Activated B cell treated with CpG ODN at 0.5 μM for 24 hours (primary cell): ENCODE data around the gene CTCF. TPM values are rescaled to one million over a fixed set of nuclear protein-coding genes. Genes with fewer than 3 reads are reported as not detected.

Source experiments
- ATAC-seq: fragments of 200-7000 bp; cut with Tn5 transposase; one replicate; pipeline ENCODE4 v1.10.0; 2021; ENCODE audit warnings: low read depth, mild to moderate bottlenecking, moderate library complexity
- CTCF ChIA-PET: fragments of 350-600 bp; sonication (Branson Sonifier 250); formaldehyde crosslinking; loops from one replicate; lab custom pipeline; 2021; ENCODE audit warnings: antibody characterized with exemption; lab: Charles Lee
- POLR2A ChIA-PET: fragments of 350-600 bp; sonication (Branson Sonifier 250); formaldehyde crosslinking; loops from one replicate; lab custom pipeline; 2021; ENCODE audit warnings: antibody characterized with exemption; lab: Charles Lee
- DNase-seq: peaks from one replicate; pipeline ENCODE4 v3.0.0; 2022
- H3K27ac Mint-ChIP-seq: one replicate; pipeline ENCODE4 v1.8.0; 2020; ENCODE audit warnings: mixed read lengths
- H3K27me3 Mint-ChIP-seq: one replicate; pipeline ENCODE4 v1.8.0; 2021; ENCODE audit warnings: mixed read lengths
- H3K36me3 Mint-ChIP-seq: one replicate; pipeline ENCODE4 v1.8.0; 2021; ENCODE audit warnings: low read depth, mixed read lengths
- H3K4me1 Mint-ChIP-seq: one replicate; pipeline ENCODE4 v1.8.0; 2021; ENCODE audit warnings: mixed read lengths
- H3K4me3 Mint-ChIP-seq: one replicate; pipeline ENCODE4 v1.8.0; 2020; ENCODE audit warnings: mild to moderate bottlenecking, mixed read lengths
- H3K9me3 Mint-ChIP-seq: one replicate; pipeline ENCODE4 v1.8.0; 2020; ENCODE audit warnings: mixed read lengths
- CTCF ChIP-seq: fragments of 200-600 bp; IDR thresholded peaks from one replicate; pipeline ENCODE4 v1.8.0; 2022; ENCODE audit warnings: antibody characterized with exemption, mild to moderate bottlenecking
- intact Hi-C: fragments of 100-400 bp; cut with micrococcal nuclease; formaldehyde crosslinking; loops from one replicate; pipeline ENCODE4 v1.15.1; 2024
- total RNA-seq: library from RNA; stranded (reverse); gene quantifications from 2 replicates; pipeline ENCODE4 v1.2.3, GENCODE V29; 2022

Gene CTCF
- total RNA-seq, 1 donor from 2014 or later = 59.6 TPM

GRCh38 chr16:67549936-67550335, 12.4 kb upstream of the CTCF start:
- no peak overlapping the region for H3K4me3 Mint-ChIP-seq
- DNase-seq = no peak
- H3K4me1 Mint-ChIP-seq = peaks cover 87% of the 10 kb centered on the region
- ChIA-PET POLR2A (interaction anchor here (5.9 kb wide), 1 partner anchor 12 kb away, joined by 52 read pairs; the partner anchor contains the start of gene CTCF), CTCF (interaction anchor here (3.6 to 10.6 kb wide), 2 partner anchors 15 to 95 kb away, joined by 16 to 200 read pairs; partner anchors contain the start of genes CARMIL2 and CTCF)
- peak overlapping the region; percentile 95 for H3K27ac Mint-ChIP-seq
- no peak for TF ChIP-seq CTCF
- intact Hi-C loops = no loop called here
- no peaks in the 10 kb centered on the region for H3K27me3 Mint-ChIP-seq
- H3K9me3 Mint-ChIP-seq = no peaks in the 10 kb centered on the region
- ATAC-seq = no peak
- H3K36me3 Mint-ChIP-seq = peaks cover 43% of the 10 kb centered on the region

- ATAC-seq = no peak
- H3K4me1 Mint-ChIP-seq = peaks cover 93% of the 10 kb centered on the region
- peak overlapping the region; percentile 96 for H3K27ac Mint-ChIP-seq
- ChIA-PET POLR2A (interaction anchor here (0.6 to 5.9 kb wide), 4 partner anchors 11 to 109 kb away, joined by 3 to 52 read pairs (median 14); partner anchors contain the start of genes ACD and CTCF), CTCF (interaction anchor here (0.9 to 10.6 kb wide), 3 partner anchors 14 to 94 kb away, joined by 3 to 200 read pairs (median 16); partner anchors contain the start of genes CARMIL2 and CTCF)
- DNase-seq = no peak
- H3K9me3 Mint-ChIP-seq = no peaks in the 10 kb centered on the region
- no peak overlapping the region for H3K4me3 Mint-ChIP-seq
- intact Hi-C loops = no loop called here
- no peak for TF ChIP-seq CTCF
- peaks cover 37% of the 10 kb centered on the region for H3K36me3 Mint-ChIP-seq
- no peaks in the 10 kb centered on the region for H3K27me3 Mint-ChIP-seq
Observed at GRCh38 chr16:67551091-67551490, 11.2 kb upstream of the CTCF start.

- Mint-ChIP-seq H3K36me3 (peaks cover 28% of the 10 kb centered on the region), H3K27ac (peak overlapping the region; percentile 96), H3K4me3 (peak overlapping the region; percentile 70), H3K27me3 (no peaks in the 10 kb centered on the region), H3K9me3 (no peaks in the 10 kb centered on the region), H3K4me1 (peaks cover 92% of the 10 kb centered on the region)
- POLR2A ChIA-PET = interaction anchor here (0.6 to 5.9 kb wide), 7 partner anchors 8 to 108 kb away, joined by 3 to 52 read pairs (median 5); partner anchors contain the start of genes ACD and CTCF
- CTCF ChIA-PET = interaction anchor here (1.5 to 10.6 kb wide), 3 partner anchors 13 to 93 kb away, joined by 4 to 200 read pairs (median 16); partner anchors contain the start of genes CARMIL2 and CTCF
- intact Hi-C loops = loop anchor here (1.0 kb wide), 1 partner anchor 10 kb away; the partner anchor contains the start of gene CTCF
- DNase-seq = no peak
- no peak for ATAC-seq
- no peak for TF ChIP-seq CTCF
Observed at GRCh38 chr16:67551972-67552371, 10.4 kb upstream of the CTCF start.

GRCh38 chr16:67552476-67552875, 9.8 kb upstream of the CTCF start:
- Mint-ChIP-seq H3K4me3 (peak overlapping the region; percentile 70), H3K27ac (peak overlapping the region; percentile 96), H3K27me3 (no peaks in the 10 kb centered on the region), H3K36me3 (peaks cover 28% of the 10 kb centered on the region), H3K4me1 (peaks cover 91% of the 10 kb centered on the region), H3K9me3 (no peaks in the 10 kb centered on the region)
- ChIA-PET CTCF (interaction anchor here (1.5 to 10.6 kb wide), 3 partner anchors 13 to 92 kb away, joined by 4 to 200 read pairs (median 16); partner anchors contain the start of genes CARMIL2 and CTCF), POLR2A (interaction anchor here (0.6 to 5.9 kb wide), 7 partner anchors 9 to 140 kb away, joined by 3 to 52 read pairs (median 5); partner anchors contain the start of gene CTCF)
- no peak for ATAC-seq
- DNase-seq = no peak
- no peak for TF ChIP-seq CTCF
- intact Hi-C loops = loop anchor here (1.0 kb wide), 1 partner anchor 10 kb away; the partner anchor contains the start of gene CTCF

GRCh38 chr16:67555795-67556212, 6.5 kb upstream of the CTCF start:
- peak overlapping the region; percentile 70 for H3K4me3 Mint-ChIP-seq
- H3K27me3 Mint-ChIP-seq = no peaks in the 10 kb centered on the region
- peaks cover 19% of the 10 kb centered on the region for H3K36me3 Mint-ChIP-seq
- H3K27ac Mint-ChIP-seq = peak overlapping the region; percentile 90
- no peaks in the 10 kb centered on the region for H3K9me3 Mint-ChIP-seq
- ChIA-PET CTCF (interaction anchor here (0.8 to 3.3 kb wide), 5 partner anchors 8 to 89 kb away, joined by 3 to 34 read pairs (median 5); partner anchors contain the start of gene CARMIL2), POLR2A (interaction anchor here (0.9 to 3.1 kb wide), 10 partner anchors 8 to 105 kb away, joined by 3 to 29 read pairs (median 6); partner anchors contain the start of genes ACD, ATP6V0D1, CARMIL2 and PARD6A)
- intact Hi-C loops = loop anchor here (1.0 kb wide), 1 partner anchor 8 kb away; no protein-coding TSS in a partner anchor
- DNase-seq (no peak), ATAC-seq (peak; percentile 79)
- peaks cover 76% of the 10 kb centered on the region for H3K4me1 Mint-ChIP-seq
- TF ChIP-seq CTCF = no peak
